GM12873 (cell line): ENCODE results near the gene MEGF11.

Experiments used
- TF ChIP-seq, protein P1 (sequence below): IDR thresholded peaks from 2 replicates; pipeline ENCODE4 v1.5.1; 2012; ENCODE audit warnings: low read depth, mild to moderate bottlenecking, moderate library complexity, low read length, control low read depth; ENCODE audit not compliant: insufficient read depth; ENCODE audit errors: missing control alignments

MEGF11 gene

DNA sequence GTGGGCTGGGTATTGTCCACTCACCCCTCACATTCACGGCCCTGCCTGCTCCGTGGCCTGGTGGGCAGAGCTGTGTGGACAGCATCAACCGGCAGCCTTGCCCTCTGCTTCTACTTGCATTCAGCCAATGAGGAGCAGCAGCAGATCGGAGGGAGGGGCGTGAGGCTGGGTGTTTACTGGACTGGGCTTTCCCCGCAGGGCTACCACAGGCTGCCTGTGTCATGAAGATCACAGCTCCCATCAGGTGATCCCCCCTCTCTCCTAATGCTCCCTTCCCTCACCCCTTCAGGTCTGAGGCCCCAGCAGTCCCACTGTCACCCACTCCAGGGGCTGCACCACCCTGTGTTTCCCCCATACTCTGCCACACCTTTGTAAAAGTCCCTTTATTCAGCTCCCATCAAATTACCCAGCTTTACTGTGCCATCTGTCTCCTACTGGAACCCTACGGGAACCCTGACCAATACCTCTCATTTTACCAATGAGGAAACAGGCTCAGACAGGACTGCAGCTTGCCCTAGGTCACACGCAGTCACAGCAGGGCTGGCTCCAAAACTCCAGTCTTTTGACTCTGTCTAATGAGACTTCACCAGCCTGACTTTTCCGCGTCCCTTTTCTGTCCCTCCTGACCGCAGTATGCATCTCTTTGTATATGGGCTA lies 81.1 kb downstream of the MEGF11 start:
- TF ChIP-seq, protein P1, sequence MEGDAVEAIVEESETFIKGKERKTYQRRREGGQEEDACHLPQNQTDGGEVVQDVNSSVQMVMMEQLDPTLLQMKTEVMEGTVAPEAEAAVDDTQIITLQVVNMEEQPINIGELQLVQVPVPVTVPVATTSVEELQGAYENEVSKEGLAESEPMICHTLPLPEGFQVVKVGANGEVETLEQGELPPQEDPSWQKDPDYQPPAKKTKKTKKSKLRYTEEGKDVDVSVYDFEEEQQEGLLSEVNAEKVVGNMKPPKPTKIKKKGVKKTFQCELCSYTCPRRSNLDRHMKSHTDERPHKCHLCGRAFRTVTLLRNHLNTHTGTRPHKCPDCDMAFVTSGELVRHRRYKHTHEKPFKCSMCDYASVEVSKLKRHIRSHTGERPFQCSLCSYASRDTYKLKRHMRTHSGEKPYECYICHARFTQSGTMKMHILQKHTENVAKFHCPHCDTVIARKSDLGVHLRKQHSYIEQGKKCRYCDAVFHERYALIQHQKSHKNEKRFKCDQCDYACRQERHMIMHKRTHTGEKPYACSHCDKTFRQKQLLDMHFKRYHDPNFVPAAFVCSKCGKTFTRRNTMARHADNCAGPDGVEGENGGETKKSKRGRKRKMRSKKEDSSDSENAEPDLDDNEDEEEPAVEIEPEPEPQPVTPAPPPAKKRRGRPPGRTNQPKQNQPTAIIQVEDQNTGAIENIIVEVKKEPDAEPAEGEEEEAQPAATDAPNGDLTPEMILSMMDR = no peak

DNA sequence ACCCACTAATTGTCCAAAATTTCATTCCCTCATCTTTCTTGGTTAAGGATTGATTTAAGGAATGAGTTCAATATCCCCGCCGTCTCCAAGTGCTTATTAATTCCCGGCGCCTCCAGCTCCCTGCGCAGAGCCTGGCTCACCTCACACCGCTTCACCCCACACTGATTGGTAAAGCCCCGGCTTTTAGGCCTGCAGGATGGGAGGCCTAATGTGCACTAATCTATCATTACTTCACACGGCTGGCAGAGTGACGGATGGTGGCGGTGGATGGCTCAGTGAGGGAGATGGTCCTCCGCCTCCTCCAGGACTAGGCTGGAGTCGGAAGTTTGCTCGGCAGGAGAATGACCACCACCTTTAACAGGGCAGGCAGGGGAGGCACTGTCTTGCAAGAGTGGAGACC lies 81.7 kb downstream of the MEGF11 start:
- TF ChIP-seq, protein P1 = no peak

- TF ChIP-seq, protein P1 = no peak
These were observed 82.8 kb downstream of the MEGF11 start for GRCh38 chr15:66170716-66171115.

DNA sequence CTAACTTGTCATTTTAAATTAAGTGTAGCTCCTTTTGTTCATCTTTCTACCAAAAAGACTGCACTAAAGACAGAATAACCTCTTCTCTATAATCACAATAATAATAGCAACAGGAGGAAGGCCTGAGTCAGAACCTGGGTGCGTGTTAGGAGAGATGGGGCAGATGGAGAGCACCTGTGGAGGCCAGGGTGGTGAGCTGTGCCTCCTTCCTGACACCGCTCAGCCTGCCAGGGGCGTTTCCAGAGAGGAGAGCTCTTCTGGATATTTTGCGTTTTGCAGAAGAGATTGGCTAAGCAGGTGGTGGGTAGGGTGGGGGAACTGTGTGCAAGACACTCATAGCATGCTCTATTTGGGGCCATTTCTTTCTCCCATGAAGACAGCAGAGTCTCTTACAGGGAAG lies 83.5 kb downstream of the MEGF11 start:
- TF ChIP-seq, protein P1 = no peak

DNA sequence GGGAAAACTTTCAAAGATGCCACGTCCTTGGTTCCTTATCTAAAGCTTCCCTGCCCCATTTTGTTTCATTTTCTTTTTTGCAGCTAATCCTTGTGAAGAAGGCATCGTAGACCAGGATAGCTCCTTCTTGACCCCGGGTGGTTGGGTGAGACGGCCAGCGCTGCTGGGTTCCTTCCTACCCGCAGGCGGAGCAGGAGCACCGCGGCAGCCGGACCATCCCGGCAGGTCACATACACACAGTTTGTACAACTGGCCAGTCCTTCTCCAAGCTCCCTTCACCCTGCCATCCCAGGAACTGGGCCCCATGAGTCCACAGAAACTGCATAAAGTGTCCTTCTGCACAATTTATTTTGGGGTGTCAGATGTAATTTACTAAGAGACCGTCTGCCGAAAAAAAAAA lies 83.9 kb downstream of the MEGF11 start:
- TF ChIP-seq, protein P1 = no peak

DNA sequence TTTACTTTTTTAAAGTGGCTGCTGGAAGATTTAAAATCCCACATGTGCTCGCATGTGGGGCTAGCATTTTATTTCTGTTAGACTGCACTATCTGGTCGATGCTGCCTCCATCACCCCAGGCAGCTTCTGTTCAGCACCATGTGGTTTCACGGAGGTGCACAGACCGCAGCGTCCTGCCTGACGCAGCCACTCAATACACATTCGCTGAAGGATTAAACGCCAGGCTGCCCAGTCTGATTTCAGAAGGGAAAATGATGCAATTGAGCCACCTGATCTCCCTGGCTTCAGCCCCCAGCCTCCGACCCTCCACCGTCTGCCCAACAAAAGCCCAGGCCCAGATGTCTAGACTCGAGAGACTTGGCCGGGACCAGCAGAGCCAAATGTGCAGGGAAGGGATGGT lies 84.5 kb downstream of the MEGF11 start:
- TF ChIP-seq, protein P1 = no peak

- TF ChIP-seq, protein P1 = no peak
These were observed 85.7 kb downstream of the MEGF11 start for GRCh38 chr15:66167854-66168253.

DNA sequence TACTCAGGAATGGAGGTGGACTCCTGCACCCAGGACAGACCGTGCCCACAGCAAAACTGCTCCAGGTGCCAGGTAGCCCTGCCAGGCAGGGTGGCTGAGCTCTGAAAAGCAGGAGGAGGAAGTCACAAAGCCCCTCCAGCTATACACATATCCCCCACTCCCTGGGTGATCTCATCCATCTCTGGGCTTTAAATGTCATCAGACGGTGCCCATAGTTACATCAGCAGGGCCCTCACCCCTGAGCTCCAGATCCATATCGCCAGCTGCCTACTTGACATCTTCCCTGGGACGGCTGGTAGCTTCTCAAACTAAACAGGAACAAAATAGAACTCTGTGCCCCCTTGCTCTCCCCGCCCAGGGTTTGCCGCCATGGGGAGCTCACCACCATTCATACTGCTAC lies 87.7 kb downstream of the MEGF11 start:
- TF ChIP-seq, protein P1 = no peak
